NCI-H82 treated with DMSO at 0.1 percent for 48 hours (cell line): ENCODE data around the gene PCCA.
A peak's percentile ranks its signal among the peaks of the same experiment; 100 is the strongest.
"Not testable (repeated sequence)": the region's sequence is repeated elsewhere in the genome, so short reads cannot be mapped to it uniquely, and the experiment has no call there.

Source experiments
- DNase-seq: peaks from one replicate; lab custom pipeline; 2025; ENCODE audit not compliant: unreplicated experiment; lab: John Stamatoyannopoulos, UW

Gene PCCA

GRCh38 chr13:100565286-100565685 is 476.4 kb downstream of the PCCA start:
- DNase-seq: no peak

- DNase-seq: no peak
Observed at GRCh38 chr13:100566543-100566942, 477.6 kb downstream of the PCCA start.

- peak; percentile 72 for DNase-seq
Observed at GRCh38 chr13:100573121-100573520, 484.2 kb downstream of the PCCA start.

- DNase-seq: not testable (repeated sequence)
Observed at GRCh38 chr13:100577239-100577638, 488.3 kb downstream of the PCCA start.
